Measurements from ENCODE around the gene RANBP9.

The RANBP9 gene

GRCh38 chr6:13729891-13730290 lies 18.3 kb upstream of the RANBP9 start:
- no peak for DNase-seq
- no peaks in the 10 kb centered on the region for H3K36me3 ChIP-seq
- TF ChIP-seq CTCF (IDR thresholded peaks at IDR 0.05) = no peak
- peaks cover 0 to 11% (median 3%) of the 10 kb centered on the region in 4 donors for H3K4me1 ChIP-seq
- no peak overlapping the region for H3K27ac ChIP-seq
- no peak overlapping the region for H3K4me3 ChIP-seq
- no peaks in the 10 kb centered on the region for H3K9me3 ChIP-seq
- intact Hi-C loops (cut with DNase I; ENCODE audit: low total_unique reads) = no loop called here
- H3K27me3 ChIP-seq = no peaks in the 10 kb centered on the region

GRCh38 chr6:13725570-13725969 lies 13.9 kb upstream of the RANBP9 start:
- no peaks in the 10 kb centered on the region for H3K9me3 ChIP-seq
- no peaks in the 10 kb centered on the region for H3K36me3 ChIP-seq
- no peak for TF ChIP-seq CTCF (IDR thresholded peaks at IDR 0.05)
- H3K4me3 ChIP-seq = no peak overlapping the region
- intact Hi-C loops (cut with DNase I; ENCODE audit: low total_unique reads) = no loop called here
- no peaks in the 10 kb centered on the region for H3K27me3 ChIP-seq
- no peaks in the 10 kb centered on the region for H3K4me1 ChIP-seq
- no peak for DNase-seq
- H3K27ac ChIP-seq = no peak overlapping the region

- no peaks in the 10 kb centered on the region for H3K27me3 ChIP-seq
- H3K4me3 ChIP-seq = no peak overlapping the region
- intact Hi-C loops (cut with DNase I; ENCODE audit: low total_unique reads) = no loop called here
- TF ChIP-seq CTCF (IDR thresholded peaks at IDR 0.05) = no peak
- H3K36me3 ChIP-seq = no peaks in the 10 kb centered on the region
- DNase-seq = no peak
- no peak overlapping the region for H3K27ac ChIP-seq
- H3K9me3 ChIP-seq = no peaks in the 10 kb centered on the region
- no peaks in the 10 kb centered on the region for H3K4me1 ChIP-seq
Measured at GRCh38 chr6:13725052-13725451, 13.4 kb upstream of the RANBP9 start.

- intact Hi-C loops (cut with DNase I; ENCODE audit: low total_unique reads) = no loop called here
- H3K4me1 ChIP-seq = no peaks in the 10 kb centered on the region
- H3K9me3 ChIP-seq = no peaks in the 10 kb centered on the region
- H3K27me3 ChIP-seq = no peaks in the 10 kb centered on the region
- no peaks in the 10 kb centered on the region for H3K36me3 ChIP-seq
- H3K4me3 ChIP-seq = no peak overlapping the region
- no peak overlapping the region for H3K27ac ChIP-seq
- no peak for DNase-seq
- no peak for TF ChIP-seq CTCF (IDR thresholded peaks at IDR 0.05)
Measured at GRCh38 chr6:13724182-13724581, 12.5 kb upstream of the RANBP9 start.

- H3K27me3 ChIP-seq = no peaks in the 10 kb centered on the region
- no peak overlapping the region for H3K4me3 ChIP-seq
- DNase-seq = no peak
- H3K36me3 ChIP-seq = no peaks in the 10 kb centered on the region
- H3K27ac ChIP-seq = no peak overlapping the region
- no peak for TF ChIP-seq CTCF (IDR thresholded peaks at IDR 0.05)
- no peaks in the 10 kb centered on the region for H3K9me3 ChIP-seq
- intact Hi-C loops (cut with DNase I; ENCODE audit: low total_unique reads) = no loop called here
- no peaks in the 10 kb centered on the region for H3K4me1 ChIP-seq
Measured at GRCh38 chr6:13722880-13723279, 11.2 kb upstream of the RANBP9 start.

- TF ChIP-seq CTCF (IDR thresholded peaks at IDR 0.05) = no peak
- intact Hi-C loops (cut with DNase I; ENCODE audit: low total_unique reads) = loop anchor here (10.0 kb wide), 1 partner anchor 47 kb away; no protein-coding TSS in a partner anchor
- no peaks in the 10 kb centered on the region for H3K27me3 ChIP-seq
- H3K9me3 ChIP-seq = no peaks in the 10 kb centered on the region
- H3K4me1 ChIP-seq = peaks cover 0 to 3% (median under 1%) of the 10 kb centered on the region in 4 donors
- no peak overlapping the region for H3K27ac ChIP-seq
- H3K4me3 ChIP-seq = no peak overlapping the region
- H3K36me3 ChIP-seq = no peaks in the 10 kb centered on the region
- DNase-seq = no peak
Measured at GRCh38 chr6:13718123-13718458, 6.5 kb upstream of the RANBP9 start.
